AG09309 (cell line): Measurements from ENCODE around the gene CCDC30.

ENCODE experiments used
- DNase-seq: peaks from one replicate; pipeline ENCODE4 v3.0.0-alpha.2; 2010; ENCODE audit warnings: low read depth
- H3K4me3 ChIP-seq: 2 replicates; pipeline ENCODE4 v1.5.1; 2011; ENCODE audit warnings: mild to moderate bottlenecking, low read depth, low read length, moderate library complexity; ENCODE audit not compliant: control insufficient read depth
- CTCF ChIP-seq: IDR thresholded peaks from 2 replicates; pipeline ENCODE4 v1.5.1; 2011; ENCODE audit warnings: mild to moderate bottlenecking, low read depth, low read length, inconsistent platforms; ENCODE audit not compliant: insufficient read depth, control insufficient read depth; ENCODE audit errors: missing control alignments

Gene CCDC30

GRCh38 chr1:42420911-42421585, 42.0 kb upstream of the CCDC30 start:
- TF ChIP-seq CTCF, result no peak

DNA sequence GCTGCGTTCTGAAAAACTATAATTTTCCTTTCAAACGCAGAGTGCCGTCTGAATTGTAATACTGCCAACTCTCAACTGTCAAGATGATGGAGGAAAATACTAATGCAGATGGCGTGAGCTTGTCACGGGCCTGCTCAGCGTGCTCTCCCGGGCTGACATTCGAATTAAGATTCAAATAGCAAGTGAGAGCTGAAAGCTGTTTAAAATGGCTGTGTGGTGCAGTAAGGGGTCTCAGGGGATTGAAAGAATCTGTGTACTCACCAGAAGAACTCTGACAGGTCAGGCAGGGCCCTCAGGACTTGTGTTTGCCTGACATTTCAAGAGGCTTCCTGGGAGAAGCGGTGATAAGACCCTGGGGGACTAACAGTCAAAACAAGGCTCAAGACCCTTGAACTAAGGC, 40.3 kb upstream of the CCDC30 start:
- no peak for TF ChIP-seq CTCF
- no peak for DNase-seq
- no peak overlapping the region for H3K4me3 ChIP-seq

More at GRCh38 chr1:42420911-42421585, 42.0 kb upstream of the CCDC30 start:
- DNase-seq, result peak; percentile 80
- no peak overlapping the region for H3K4me3 ChIP-seq

- no peak overlapping the region for H3K4me3 ChIP-seq
- no peak for TF ChIP-seq CTCF
- no peak for DNase-seq
Measured at GRCh38 chr1:42423681-42424080, 39.4 kb upstream of the CCDC30 start.

- H3K4me3 ChIP-seq, result no peak overlapping the region
- TF ChIP-seq CTCF, result no peak
- DNase-seq, result no peak
Measured at GRCh38 chr1:42424201-42424600, 38.9 kb upstream of the CCDC30 start.

DNA sequence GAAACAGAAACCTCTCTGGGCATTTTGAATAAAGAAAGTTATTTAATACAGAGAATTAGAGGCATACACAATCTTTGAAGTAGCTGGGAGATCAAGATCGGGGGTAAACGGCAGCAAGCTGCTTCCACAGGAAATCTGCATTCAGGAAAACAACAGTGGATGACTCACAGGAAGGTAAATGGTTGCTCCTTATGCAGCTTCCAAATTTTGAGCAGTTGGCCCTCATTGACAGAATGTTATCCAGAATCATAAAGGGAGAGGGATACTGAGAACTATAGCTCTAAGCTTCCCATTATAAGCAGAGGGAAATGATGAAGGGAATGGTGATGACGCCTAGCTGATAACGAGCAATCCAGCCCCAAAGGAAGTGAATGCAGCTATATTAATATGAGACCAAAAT, 35.8 kb upstream of the CCDC30 start:
- no peak for TF ChIP-seq CTCF
- no peak for DNase-seq
- no peak overlapping the region for H3K4me3 ChIP-seq

DNA sequence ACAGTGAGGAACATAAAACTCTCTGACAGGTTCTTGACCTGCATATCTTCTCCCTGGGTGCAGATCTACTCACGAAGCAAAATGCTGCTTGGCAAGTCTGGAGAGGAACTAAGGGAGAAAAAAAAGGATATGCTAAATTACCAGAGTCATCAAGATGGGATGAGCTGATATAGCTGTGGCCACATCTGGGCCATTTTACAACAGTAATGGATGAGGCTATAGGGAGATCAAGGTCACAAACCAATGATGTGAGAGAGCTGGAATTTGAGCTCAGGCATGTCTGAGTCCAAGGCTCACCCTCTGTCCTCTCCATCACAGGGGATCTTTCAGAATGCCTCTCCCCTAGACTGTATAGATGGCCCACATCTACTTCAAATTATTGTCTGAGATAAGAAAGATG, 33.5 kb upstream of the CCDC30 start:
- TF ChIP-seq CTCF, result no peak
- no peak for DNase-seq
- H3K4me3 ChIP-seq, result no peak overlapping the region
